ENCODE measurements around the gene PHOSPHO2.

Gene PHOSPHO2

DNA sequence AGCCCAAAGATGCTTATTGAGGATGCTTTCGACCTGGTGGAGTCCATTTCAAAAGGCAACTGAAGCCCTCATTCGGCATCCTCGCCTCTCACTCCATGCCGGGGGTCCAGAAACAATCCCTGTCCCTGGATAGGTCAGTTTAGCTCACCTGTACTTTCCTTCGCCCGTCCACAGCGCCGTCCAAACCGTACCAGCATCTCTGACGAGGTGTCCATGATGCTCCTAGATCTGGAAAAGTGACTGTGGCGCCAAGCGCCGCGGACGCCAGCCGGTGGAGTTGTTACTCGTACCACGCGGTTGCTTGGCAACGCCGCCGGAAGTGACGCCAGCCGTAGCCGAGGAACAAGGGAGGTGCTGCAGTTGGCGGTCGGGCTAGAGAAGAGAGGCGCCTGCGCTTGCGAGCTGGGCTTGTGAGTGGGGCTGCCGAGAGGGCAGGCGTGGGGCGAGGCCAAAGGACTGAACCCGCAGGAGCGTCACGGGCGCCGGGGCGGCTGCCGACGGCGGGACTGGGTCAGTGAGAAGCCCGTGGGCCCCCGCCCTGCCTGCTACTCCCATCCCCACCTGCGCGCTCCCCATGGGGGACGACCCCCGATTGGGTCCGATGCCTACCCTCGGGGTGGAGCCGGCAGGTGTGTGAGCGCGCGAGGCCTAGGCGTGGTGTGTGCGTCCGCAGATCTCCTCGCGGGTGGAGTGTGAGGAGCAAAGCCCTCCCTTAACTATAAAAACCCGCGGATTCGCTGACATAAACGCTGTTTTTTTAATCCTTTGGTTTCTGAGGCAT is at the start of gene PHOSPHO2, which contains the start of gene CFAP210 (continued):
- TF ChIP-seq, protein P1, sequence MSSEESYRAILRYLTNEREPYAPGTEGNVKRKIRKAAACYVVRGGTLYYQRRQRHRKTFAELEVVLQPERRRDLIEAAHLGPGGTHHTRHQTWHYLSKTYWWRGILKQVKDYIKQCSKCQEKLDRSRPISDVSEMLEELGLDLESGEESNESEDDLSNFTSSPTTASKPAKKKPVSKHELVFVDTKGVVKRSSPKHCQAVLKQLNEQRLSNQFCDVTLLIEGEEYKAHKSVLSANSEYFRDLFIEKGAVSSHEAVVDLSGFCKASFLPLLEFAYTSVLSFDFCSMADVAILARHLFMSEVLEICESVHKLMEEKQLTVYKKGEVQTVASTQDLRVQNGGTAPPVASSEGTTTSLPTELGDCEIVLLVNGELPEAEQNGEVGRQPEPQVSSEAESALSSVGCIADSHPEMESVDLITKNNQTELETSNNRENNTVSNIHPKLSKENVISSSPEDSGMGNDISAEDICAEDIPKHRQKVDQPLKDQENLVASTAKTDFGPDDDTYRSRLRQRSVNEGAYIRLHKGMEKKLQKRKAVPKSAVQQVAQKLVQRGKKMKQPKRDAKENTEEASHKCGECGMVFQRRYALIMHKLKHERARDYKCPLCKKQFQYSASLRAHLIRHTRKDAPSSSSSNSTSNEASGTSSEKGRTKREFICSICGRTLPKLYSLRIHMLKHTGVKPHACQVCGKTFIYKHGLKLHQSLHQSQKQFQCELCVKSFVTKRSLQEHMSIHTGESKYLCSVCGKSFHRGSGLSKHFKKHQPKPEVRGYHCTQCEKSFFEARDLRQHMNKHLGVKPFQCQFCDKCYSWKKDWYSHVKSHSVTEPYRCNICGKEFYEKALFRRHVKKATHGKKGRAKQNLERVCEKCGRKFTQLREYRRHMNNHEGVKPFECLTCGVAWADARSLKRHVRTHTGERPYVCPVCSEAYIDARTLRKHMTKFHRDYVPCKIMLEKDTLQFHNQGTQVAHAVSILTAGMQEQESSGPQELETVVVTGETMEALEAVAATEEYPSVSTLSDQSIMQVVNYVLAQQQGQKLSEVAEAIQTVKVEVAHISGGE (tag by site-specific recombination; conservative IDR thresholded peaks at IDR 0.05; ENCODE audit: low read depth): peak; percentile 86
- TF ChIP-seq ZNF16 (tag by site-specific recombination; IDR thresholded peaks at IDR 0.05; ENCODE audit: low read depth) (no peak), ZNF585B (tag by site-specific recombination; IDR thresholded peaks at IDR 0.05) (no peak), ZFP69B (tag by site-specific recombination; IDR thresholded peaks at IDR 0.05) (no peak), ZFP37 (tag by site-specific recombination; IDR thresholded peaks at IDR 0.05) (0 out of 2 replicates have a peak, but pooled peaks have one; percentile 55), ZBTB1 (tag by site-specific recombination; IDR thresholded peaks at IDR 0.05) (no peak), ZNF791 (tag by site-specific recombination; IDR thresholded peaks at IDR 0.05) (no peak), WT1 (tag by site-specific recombination; IDR thresholded peaks at IDR 0.05) (peak; percentile 49; the same call in 1 of the 2 replicates), SP3 (tag by site-specific recombination; IDR thresholded peaks at IDR 0.05) (peak; percentile 53), PRDM1 (tag by site-specific recombination; IDR thresholded peaks at IDR 0.05) (no peak), REPIN1 (tag by site-specific recombination; IDR thresholded peaks at IDR 0.05; ENCODE audit: low read depth) (no peak), ZNF132 (tag by site-specific recombination; IDR thresholded peaks at IDR 0.05; ENCODE audit: borderline replicate concordance) (no peak), HOXA7 (CRISPR knock-in tag; IDR thresholded peaks at IDR 0.05; ENCODE audit: borderline replicate concordance) (no peak), ZFHX2 (tag by site-specific recombination; conservative IDR thresholded peaks at IDR 0.05) (0 out of 2 replicates have a peak, but pooled peaks have one; percentile 18), ZNF843 (tag by site-specific recombination; IDR thresholded peaks at IDR 0.05) (0 out of 2 replicates have a peak, but pooled peaks have one; percentile 32), ZNF707 (tag by site-specific recombination; IDR thresholded peaks at IDR 0.05) (no peak), ZEB2 (tag by site-specific recombination; IDR thresholded peaks at IDR 0.05) (peak; percentile 65), ZNF324 (tag by site-specific recombination; IDR thresholded peaks at IDR 0.05) (peak; percentile 48; the same call in 1 of the 2 replicates), BCL11A (tag by site-specific recombination; IDR thresholded peaks at IDR 0.05; ENCODE audit: low read depth) (no peak), ZNF112 (tag by site-specific recombination; IDR thresholded peaks at IDR 0.05) (no peak), ZFP3 (tag by site-specific recombination; IDR thresholded peaks at IDR 0.05; ENCODE audit: low read depth) (no peak), SCRT2 (tag by site-specific recombination; IDR thresholded peaks at IDR 0.05) (0 out of 2 replicates have a peak, but pooled peaks have one; percentile 37), ZNF76 (tag by site-specific recombination; IDR thresholded peaks at IDR 0.05; ENCODE audit: borderline replicate concordance, low read depth) (peak; percentile 70; the same call in 1 of the 2 replicates)
- TF ChIP-seq, protein P2, sequence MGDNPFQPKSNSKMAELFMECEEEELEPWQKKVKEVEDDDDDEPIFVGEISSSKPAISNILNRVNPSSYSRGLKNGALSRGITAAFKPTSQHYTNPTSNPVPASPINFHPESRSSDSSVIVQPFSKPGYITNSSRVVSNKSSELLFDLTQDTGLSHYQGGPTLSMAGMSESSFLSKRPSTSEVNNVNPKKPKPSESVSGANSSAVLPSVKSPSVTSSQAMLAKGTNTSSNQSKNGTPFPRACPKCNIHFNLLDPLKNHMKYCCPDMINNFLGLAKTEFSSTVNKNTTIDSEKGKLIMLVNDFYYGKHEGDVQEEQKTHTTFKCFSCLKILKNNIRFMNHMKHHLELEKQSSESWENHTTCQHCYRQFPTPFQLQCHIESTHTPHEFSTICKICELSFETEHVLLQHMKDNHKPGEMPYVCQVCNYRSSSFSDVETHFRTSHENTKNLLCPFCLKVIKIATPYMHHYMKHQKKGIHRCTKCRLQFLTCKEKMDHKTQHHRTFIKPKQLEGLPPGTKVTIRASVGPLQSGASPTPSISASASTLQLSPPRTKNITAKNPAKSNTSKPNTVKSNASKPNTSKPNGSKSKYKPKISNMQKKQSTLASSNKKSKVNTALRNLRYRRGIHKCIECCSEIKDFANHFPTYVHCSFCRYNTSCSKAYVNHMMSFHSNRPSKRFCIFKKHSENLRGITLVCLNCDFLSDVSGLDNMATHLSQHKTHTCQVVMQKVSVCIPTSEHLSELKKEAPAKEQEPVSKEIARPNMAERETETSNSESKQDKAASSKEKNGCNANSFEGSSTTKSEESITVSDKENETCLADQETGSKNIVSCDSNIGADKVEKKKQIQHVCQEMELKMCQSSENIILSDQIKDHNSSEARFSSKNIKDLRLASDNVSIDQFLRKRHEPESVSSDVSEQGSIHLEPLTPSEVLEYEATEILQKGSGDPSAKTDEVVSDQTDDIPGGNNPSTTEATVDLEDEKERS (tag by site-specific recombination; IDR thresholded peaks at IDR 0.05): no peak
- TF ChIP-seq, protein P3, sequence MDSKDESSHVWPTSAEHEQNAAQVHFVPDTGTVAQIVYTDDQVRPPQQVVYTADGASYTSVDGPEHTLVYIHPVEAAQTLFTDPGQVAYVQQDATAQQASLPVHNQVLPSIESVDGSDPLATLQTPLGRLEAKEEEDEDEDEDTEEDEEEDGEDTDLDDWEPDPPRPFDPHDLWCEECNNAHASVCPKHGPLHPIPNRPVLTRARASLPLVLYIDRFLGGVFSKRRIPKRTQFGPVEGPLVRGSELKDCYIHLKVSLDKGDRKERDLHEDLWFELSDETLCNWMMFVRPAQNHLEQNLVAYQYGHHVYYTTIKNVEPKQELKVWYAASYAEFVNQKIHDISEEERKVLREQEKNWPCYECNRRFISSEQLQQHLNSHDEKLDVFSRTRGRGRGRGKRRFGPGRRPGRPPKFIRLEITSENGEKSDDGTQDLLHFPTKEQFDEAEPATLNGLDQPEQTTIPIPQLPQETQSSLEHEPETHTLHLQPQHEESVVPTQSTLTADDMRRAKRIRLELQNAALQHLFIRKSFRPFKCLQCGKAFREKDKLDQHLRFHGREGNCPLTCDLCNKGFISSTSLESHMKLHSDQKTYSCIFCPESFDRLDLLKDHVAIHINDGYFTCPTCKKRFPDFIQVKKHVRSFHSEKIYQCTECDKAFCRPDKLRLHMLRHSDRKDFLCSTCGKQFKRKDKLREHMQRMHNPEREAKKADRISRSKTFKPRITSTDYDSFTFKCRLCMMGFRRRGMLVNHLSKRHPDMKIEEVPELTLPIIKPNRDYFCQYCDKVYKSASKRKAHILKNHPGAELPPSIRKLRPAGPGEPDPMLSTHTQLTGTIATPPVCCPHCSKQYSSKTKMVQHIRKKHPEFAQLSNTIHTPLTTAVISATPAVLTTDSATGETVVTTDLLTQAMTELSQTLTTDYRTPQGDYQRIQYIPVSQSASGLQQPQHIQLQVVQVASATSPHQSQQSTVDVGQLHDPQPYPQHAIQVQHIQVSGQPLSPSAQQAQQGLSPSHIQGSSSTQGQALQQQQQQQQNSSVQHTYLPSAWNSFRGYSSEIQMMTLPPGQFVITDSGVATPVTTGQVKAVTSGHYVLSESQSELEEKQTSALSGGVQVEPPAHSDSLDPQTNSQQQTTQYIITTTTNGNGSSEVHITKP (tag by site-specific recombination; IDR thresholded peaks at IDR 0.05): peak; percentile 41
- TF ChIP-seq, protein P4, sequence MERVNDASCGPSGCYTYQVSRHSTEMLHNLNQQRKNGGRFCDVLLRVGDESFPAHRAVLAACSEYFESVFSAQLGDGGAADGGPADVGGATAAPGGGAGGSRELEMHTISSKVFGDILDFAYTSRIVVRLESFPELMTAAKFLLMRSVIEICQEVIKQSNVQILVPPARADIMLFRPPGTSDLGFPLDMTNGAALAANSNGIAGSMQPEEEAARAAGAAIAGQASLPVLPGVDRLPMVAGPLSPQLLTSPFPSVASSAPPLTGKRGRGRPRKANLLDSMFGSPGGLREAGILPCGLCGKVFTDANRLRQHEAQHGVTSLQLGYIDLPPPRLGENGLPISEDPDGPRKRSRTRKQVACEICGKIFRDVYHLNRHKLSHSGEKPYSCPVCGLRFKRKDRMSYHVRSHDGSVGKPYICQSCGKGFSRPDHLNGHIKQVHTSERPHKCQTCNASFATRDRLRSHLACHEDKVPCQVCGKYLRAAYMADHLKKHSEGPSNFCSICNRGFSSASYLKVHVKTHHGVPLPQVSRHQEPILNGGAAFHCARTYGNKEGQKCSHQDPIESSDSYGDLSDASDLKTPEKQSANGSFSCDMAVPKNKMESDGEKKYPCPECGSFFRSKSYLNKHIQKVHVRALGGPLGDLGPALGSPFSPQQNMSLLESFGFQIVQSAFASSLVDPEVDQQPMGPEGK (tag by site-specific recombination; IDR thresholded peaks at IDR 0.05): peak; percentile 85
- TF ChIP-seq, protein P5, sequence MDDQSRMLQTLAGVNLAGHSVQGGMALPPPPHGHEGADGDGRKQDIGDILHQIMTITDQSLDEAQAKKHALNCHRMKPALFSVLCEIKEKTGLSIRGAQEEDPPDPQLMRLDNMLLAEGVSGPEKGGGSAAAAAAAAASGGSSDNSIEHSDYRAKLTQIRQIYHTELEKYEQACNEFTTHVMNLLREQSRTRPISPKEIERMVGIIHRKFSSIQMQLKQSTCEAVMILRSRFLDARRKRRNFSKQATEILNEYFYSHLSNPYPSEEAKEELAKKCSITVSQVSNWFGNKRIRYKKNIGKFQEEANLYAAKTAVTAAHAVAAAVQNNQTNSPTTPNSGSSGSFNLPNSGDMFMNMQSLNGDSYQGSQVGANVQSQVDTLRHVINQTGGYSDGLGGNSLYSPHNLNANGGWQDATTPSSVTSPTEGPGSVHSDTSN (CRISPR knock-in tag; IDR thresholded peaks at IDR 0.05): no peak

All from HEK293 (cell line).